Pulmonary artery endothelial cell (primary cell): Measurements from ENCODE around the gene LINGO3. TPM values are rescaled to one million over a fixed set of nuclear protein-coding genes. Genes with fewer than 3 reads are reported as not detected.

ENCODE experiments used
- DNase-seq: peaks from one replicate; pipeline ENCODE4 v3.0.0-alpha.2; 2011; ENCODE audit warnings: low read depth, low spot score
- total RNA-seq: library from RNA; depleted of rRNA; stranded (reverse); fragments of >200 nt; gene quantifications from 2 replicates; pipeline ENCODE4 v1.2.3, GENCODE V29; 2014

The LINGO3 gene
- total RNA-seq, 1 donor from 2014 or later, result not detected

- no peak for DNase-seq
Measured at GRCh38 chr19:2340496-2341243, 32.7 kb upstream of the LINGO3 start.

DNA sequence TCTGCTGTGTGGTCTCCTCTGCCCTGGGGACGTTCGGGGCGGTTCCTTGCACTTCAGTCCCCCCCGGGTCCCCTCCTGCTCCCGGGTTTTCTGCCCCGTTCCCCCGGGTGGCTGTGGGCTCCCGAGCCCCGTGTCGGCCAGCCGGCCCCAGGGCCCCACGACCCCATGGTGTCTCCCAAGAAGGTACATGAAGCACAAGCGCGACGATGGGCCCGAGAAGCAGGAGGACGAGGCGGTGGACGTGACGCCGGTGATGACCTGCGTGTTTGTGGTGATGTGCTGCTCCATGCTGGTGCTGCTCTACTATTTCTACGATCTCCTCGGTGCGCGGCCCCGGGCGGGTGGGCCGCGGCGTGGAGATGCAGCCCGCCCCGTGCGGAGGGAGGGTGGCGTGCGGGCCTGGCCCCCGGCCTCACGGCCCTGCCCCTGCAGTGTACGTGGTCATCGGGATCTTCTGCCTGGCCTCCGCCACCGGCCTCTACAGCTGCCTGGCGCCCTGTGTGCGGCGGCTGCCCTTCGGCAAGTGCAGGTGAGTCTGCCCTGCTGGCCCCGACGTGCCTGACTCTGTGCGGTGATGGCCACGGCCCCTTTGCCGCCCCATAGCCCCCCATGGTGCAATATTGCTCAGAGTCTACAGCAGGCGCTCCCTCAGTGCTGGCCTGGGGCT is 31.8 kb upstream of the LINGO3 start:
- no peak for DNase-seq

DNA sequence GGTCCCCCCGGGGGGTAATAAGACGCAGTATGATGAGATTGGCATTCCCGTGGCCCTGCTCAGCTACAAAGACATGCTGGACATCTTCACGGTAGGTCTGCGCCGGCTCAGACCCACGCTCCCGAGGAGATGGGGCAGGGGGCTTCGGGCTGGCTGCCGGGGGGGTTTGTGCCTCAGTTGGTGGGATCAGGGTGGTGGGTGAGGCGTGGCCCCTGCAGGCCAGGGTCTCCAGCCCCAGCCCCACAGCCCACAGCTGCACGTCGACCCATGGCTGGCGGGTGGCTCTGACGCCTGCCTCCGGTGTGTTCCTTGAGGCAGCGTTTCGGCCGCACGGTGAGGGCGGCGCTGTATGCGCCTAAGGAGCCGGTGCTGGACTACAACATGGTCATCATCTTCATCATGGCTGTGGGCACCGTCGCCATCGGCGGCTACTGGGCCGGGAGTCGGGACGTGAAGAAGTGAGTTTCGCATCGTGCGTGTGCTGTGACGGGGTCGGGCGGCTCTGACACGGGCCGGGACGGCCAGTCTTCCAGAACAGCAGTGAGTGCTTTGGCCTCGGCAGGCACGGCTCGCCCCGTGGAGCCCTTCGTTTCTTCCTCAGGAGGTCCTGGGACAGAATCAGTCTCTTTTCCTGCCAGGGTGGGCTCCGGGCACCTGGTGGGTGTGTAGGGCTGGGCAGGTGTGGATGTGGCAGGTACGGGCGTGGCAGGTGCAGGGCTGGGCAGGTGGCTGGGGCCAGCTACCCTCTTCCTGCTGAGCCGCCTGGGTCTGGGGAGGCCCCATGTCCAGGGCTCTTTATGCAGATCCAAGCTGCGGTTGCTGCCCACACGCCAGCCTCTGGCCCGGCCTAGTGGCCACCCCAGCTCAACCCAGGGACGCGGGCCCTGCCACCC is 31.0 kb upstream of the LINGO3 start:
- DNase-seq, result no peak

DNA sequence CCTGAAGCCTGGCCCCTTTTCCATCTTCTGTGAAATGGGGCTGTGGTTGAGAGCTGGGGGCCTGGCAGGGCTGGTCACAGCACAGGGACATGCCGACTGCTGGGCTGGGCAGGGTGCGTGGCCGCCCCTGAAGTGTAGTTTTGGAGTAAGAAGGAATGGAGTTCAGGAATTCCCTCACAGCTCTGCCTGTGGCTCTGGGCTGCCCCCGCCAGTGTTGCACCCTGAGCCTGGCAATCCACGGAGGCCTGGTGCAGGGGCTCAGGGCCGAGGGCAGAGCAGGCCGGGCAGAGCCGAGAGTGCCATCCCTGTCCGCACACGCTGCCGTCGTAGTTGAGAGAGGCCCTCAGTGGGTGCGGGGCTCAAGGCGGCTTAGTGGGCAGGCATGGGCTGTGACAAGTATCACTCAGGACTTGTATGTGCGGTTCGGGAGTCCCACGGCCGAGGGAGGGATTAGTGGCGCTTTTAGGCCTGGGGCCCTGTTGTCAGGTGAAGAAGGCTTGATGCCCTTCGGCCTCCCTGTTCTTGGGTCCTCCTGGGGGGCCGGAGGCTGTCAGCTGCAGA is 30.2 kb upstream of the LINGO3 start:
- DNase-seq, result no peak

GRCh38 chr19:2337329-2337707 is 29.4 kb upstream of the LINGO3 start:
- DNase-seq, result no peak

DNA sequence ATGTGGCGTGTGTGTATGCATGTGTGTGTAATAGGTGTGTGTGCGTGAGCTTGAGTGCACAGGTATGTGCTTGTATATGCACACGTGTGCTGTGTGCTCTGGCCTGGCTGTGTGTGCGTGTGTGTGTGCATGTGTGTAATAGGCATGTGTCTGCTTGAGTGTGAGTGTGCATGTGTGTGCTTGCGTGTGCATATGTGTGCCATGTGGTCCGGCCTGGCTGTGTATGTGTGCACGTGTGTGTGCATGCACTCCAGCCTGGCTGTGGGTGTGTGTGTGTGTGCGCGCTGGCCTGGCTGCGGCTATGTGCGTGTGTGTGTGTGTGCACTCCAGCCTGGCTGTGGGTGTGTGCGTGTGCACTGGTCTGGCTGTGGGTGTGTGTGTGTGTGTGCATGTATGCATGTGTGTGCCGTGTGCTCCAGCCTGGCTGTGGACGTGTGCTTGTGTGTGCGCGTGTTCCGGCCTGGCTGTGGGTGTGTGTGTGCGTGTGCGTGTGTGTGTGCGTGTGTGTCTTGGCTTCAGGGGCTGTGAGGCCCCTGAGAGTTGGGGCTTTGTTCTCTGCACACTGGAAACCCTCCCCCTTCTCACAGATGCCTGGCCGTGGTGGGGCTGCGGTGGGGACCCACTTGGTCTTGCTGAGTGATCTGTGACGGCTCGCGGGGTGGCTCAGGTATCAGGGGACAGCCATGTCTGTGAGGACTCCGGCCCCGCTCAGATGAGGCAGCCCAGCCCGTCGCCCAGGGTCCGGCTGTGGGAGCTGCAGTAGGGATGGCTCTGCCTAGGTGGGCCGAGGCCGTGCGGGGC is 28.8 kb upstream of the LINGO3 start:
- DNase-seq, result no peak

- DNase-seq, result no peak
Measured at GRCh38 chr19:2335848-2336247, 27.9 kb upstream of the LINGO3 start.

DNA sequence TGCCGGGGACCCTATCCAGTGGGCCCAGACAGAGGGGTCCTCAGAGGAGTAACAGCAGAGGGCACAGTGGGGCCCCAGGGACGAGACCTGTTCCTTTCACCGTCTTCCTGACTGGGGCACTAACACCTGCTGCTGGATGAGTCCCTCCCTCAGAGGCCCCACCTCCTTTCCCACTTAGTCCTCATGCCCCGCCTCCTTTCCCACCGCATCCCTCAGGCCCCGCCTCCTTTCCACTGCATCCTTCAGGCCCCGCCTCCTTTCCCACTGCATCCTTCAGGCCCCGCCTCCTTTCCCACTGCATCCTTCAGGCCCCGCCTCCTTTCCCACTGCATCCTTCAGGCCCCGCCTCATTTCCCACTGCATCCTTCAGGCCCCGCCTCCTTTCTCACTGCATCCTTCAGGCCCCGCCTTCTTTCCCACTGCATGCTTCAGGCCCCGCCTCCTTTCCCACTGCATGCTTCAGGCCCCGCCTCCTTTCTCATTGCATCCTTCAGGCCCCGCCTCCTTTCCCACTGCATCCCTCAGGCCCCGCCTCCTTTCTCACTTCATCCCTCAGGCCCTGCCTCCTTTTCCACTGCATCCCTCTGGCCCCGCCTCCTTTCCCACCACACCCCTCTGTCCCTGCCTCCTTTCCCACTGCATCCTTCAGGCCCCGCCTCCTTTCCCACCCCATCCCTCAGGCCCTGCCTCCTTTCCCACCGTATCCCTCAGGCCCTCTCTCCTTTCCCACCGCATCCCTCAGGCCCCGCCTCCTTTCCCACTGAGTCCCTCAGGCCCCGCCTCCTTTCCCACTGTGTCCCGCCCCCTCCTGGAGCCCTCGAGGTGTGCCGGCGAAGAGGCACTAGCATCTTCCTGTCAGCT is 27.3 kb upstream of the LINGO3 start:
- no peak for DNase-seq

GRCh38 chr19:2334426-2334825 is 26.5 kb upstream of the LINGO3 start:
- DNase-seq, result no peak

GRCh38 chr19:2333807-2334211 is 25.9 kb upstream of the LINGO3 start:
- DNase-seq, result no peak

DNA sequence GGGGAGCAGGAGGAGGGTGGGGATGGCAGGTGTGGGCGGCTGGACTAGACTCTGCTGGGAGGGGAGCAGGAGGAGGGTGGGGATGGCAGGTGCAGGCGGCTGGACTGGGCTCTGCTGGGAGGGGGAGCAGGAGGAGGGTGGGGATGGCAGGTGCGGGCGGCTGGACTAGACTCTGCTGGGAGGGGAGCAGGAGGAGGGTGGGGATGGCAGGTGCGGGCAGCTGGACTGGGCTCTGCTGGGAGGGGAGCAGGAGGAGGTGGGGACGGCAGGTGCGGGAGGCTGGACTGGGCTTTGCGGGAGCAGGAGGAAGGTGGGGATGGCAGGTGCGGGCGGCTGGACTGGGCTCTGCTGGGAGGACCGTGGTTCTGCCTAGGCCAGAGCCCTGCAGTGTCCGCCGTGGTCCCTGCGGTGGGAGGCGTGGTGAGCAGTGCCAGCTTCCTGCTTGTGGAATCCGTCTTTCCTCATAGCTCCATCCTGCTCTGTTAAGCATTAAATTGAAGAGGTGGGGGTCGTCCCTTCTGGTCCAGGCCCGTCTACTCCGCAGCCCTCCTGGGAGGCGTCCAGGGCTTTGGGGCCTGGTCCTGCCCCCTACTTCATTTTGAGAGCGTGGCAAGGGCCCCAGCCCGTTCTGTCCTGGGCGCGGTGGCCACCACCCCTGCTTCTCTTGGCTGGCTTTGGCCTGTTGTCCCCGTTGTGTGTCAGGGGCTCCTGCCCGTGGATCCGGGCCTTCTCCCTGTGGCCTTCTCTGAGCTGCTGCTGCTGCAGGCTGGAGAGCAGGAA is 25.3 kb upstream of the LINGO3 start:
- DNase-seq, result no peak

DNA sequence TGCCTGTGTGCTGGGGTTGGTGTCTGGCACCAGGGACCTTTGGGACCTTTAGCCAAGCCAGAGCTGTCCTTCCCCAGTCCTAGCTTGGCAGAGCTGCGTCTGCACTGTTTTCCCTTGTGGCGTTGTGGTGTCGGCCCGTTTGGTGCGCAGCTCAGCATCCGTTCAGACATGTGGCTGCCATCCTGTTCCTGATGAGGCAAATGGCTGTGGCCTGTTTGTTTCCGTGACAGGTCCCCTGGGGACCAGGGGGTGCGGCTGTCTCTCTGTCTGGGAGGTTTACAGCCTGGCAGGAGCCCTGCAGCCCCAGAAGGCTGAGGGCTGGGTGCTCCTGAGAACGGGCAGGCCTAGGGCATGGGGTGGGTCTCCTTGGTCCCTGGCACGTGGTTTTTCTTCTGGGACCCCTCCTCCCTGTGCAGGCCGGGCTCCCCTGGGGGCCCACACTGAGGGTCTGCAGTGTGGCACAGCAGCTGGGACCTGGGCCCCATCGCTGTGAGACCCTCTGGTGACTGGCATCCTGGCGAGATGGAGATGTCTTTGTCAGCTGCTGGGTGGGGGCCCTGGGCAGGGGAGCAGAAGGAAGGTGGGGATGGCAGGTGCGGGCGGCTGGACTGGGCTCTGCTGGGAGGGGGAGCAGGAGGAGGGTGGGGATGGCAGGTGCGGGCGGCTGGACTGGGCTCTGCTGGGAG is 24.5 kb upstream of the LINGO3 start:
- DNase-seq, result no peak

GRCh38 chr19:2331601-2332246 is 23.8 kb upstream of the LINGO3 start:
- DNase-seq, result no peak

GRCh38 chr19:2330632-2331284 is 22.8 kb upstream of the LINGO3 start:
- no peak for DNase-seq

- no peak for DNase-seq
Measured at GRCh38 chr19:2330255-2330631, 22.3 kb upstream of the LINGO3 start.

- DNase-seq, result no peak
Measured at GRCh38 chr19:2329501-2329916, 21.6 kb upstream of the LINGO3 start.

DNA sequence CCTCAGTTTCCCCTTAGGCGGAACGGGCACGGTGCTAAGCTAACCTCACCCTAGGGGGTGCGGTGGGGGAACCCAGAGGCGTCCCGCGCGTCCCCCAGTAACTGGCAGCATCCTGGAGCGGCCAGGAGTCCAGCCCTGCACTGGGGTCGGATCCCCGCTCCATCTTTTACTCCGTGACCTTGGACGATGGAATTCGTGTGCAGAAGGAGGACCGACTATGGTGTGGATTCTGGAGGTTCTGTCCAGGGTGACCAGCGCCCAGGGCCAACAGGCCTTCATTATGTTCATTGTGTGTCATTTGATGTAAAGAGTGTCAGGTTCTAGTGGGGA is 21.2 kb upstream of the LINGO3 start:
- DNase-seq, result no peak
